AG09319 (cell line): Measurements from ENCODE around the gene LCOR.
"Not testable (repeated sequence)": the region's sequence is repeated elsewhere in the genome, so short reads cannot be mapped to it uniquely, and the experiment has no call there.

ENCODE experiments used
- DNase-seq: peaks from one replicate; pipeline ENCODE4 v3.0.0-alpha.2; 2010; ENCODE audit warnings: low read depth; ENCODE audit errors: extremely low read depth
- CTCF ChIP-seq: IDR thresholded peaks from 2 replicates; pipeline ENCODE4 v1.5.1; 2011; ENCODE audit warnings: low read depth, mild to moderate bottlenecking, inconsistent platforms, low read length, moderate library complexity

The LCOR gene

GRCh38 chr10:96921655-96922054 is 89.6 kb downstream of the LCOR start:
- no peak for DNase-seq

DNA sequence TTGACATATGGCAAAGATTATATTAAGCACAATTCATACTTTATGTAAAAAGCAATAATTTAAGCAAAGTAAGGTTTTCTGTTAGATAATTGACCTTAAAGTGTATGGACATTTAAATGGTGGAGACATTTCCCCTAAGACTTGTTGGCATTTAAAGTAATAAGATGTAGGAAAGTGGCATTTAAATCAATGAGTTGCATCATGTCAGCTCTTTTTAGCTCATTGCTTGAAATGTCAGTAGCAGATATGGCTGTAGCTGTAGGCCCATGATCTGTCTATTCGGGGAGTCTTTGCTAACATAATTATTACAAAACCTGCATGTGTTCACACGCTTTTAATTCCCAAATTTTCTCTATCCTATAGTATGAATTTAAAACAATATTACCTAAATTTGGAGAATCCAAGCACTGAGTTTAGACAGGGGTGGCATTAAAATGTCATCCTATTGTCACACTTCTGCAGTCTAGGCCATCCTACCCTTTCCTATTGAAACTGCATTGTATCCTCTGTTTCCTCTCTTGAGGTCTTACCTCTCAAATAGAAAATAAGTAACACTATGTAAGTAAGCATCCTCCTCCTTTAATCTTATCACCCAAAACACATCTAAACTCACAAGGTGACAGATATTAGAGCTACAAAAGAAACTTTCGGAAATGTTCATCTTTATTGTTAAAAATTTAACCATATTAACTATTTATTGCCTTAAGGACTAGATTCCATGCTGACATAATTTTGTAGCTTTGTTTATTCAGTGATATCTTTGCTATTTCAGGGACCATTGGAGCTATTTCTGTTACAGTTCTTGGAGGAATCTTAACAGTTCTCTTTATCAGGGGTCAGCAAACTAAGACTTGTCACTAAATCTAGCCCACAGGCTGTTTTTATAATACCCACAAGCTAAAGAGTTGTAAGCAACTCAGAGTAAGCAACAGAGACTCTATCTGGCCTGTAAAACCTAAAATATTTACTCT is 91.2 kb downstream of the LCOR start:
- no peak for TF ChIP-seq CTCF
- no peak for DNase-seq

More at GRCh38 chr10:96921655-96922054, 89.6 kb downstream of the LCOR start:
- TF ChIP-seq CTCF, result no peak

DNA sequence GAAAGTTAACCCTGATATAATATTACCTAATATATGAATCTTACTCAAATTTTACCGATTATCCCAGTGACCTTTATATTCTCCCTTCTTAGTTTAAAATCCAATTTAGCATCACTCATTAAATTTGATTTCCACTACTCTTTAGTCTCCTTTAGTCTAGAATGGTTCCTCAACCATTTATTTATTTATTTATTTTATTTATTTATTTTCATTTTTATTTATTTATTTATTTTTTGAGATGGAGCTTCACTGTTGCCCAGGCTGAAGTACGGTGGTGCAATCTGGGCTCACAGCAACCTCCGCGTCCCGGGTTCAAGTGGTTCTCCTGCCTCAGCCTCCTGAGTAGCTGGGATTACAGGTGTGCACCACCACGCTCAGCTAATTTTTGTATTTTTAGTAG is 92.8 kb downstream of the LCOR start:
- TF ChIP-seq CTCF, result no peak
- no peak for DNase-seq

DNA sequence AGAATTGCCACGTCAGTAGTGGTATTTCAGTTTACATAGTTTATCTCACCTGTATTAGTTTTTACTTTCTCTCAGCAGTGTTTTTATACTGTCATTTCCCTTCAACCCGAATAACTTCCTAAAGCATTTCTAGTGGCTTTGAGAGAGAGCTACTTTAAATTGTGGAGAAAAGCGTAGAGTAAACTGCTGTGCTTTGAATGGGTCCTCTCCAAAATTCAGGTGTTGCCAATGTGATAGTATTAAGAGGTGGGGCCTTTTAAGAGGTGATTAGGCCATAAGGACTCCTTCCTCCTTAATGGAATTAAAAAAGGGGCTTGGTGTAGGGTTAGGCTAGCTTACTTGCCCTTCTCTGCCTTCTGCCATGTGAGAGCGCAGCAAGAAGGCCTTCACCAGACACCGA is 98.4 kb downstream of the LCOR start:
- no peak for DNase-seq
- no peak for TF ChIP-seq CTCF

DNA sequence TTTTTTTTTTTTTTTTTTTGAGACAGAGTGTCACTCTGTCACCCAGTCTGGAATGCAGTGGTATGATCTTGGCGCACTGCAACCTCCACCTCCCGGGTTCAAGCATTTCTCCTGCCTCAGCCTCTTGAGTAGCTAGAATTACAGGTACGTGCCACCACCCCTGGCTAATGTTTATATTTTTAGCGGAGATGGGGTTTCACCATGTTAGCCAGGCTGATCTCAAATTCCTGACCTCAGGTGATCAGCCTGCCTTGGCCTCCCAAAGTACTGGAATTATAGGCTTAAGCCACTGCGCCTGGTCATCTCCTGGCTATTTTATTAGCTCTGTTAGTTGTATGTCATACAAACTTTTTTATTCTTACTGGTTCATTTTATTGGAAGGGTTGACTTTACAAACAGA is 103.0 kb downstream of the LCOR start:
- TF ChIP-seq CTCF, result no peak
- no peak for DNase-seq

DNA sequence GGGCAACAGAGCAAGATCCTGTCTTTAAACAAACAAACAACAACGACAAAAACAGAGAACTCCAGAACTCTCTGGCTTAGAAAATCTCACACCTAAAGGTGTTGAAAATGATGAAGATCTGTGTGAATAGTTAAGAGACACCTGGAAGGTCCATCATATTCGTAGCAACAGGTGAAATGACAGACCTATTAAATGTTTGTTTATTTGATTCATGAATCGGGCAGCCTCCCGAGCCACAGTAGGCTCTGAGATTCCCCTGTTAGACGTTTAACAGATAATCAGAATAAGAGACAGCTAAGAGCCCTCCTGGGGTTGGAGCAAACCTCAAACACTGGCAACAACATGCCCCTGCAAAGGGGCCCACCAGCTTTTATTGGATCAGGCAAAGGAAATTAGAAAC is 103.7 kb downstream of the LCOR start:
- DNase-seq, result no peak
- no peak for TF ChIP-seq CTCF

- not testable (repeated sequence) for DNase-seq
These were observed 111.1 kb downstream of the LCOR start for GRCh38 chr10:96943161-96943560.

- TF ChIP-seq CTCF, result no peak
- DNase-seq, result no peak
These were observed 114.9 kb downstream of the LCOR start for GRCh38 chr10:96947036-96947435.
